BJ (cell line): ENCODE measurements around the gene PRKAG2. TPM values are rescaled to one million over a fixed set of nuclear protein-coding genes. Genes with fewer than 3 reads are reported as not detected.

Source experiments
- CTCF ChIA-PET: fragments of 350-600 bp; formaldehyde crosslinking; extraction: SDS; loops from one replicate; lab custom pipeline; 2021; ENCODE audit warnings: antibody characterized with exemption, inconsistent platforms; lab: Yijun Ruan, JAX
- POLR2A ChIA-PET: fragments of 300-600 bp; sonication (Branson Sonifier 250); formaldehyde crosslinking; extraction: SDS; loops from one replicate; lab custom pipeline; 2021; ENCODE audit warnings: antibody characterized with exemption; lab: Charles Lee
- DNase-seq: peaks from one replicate; pipeline ENCODE4 v3.0.0-alpha.2; 2011; ENCODE audit warnings: low read depth
- H3K27me3 ChIP-seq: 2 replicates; pipeline ENCODE4 v1.6.0; 2011; ENCODE audit warnings: low read length; ENCODE audit not compliant: control insufficient read depth, insufficient read depth
- H3K36me3 ChIP-seq: 2 replicates; pipeline ENCODE4 v1.5.1; 2011; ENCODE audit warnings: low read length; ENCODE audit not compliant: control insufficient read depth, insufficient read depth
- H3K4me3 ChIP-seq: 2 replicates; pipeline ENCODE4 v1.5.1; 2011; ENCODE audit warnings: low read depth, mild to moderate bottlenecking, control low read depth, low read length
- polyA plus RNA-seq: library from polyadenylated mRNA; depleted of rRNA; stranded (reverse); fragments of >200 nt; gene quantifications from 2 replicates; pipeline ENCODE4 v1.2.3, GENCODE V29; 2011
- TF ChIP-seq, protein P1 (sequence below): IDR thresholded peaks from 2 replicates; pipeline ENCODE4 v1.5.1; 2011; ENCODE audit warnings: low read depth, mild to moderate bottlenecking, control low read depth, inconsistent platforms, low read length, moderate library complexity; ENCODE audit not compliant: insufficient read depth

Gene PRKAG2
- polyA plus RNA-seq, 1 experiment = 11.3 TPM

DNA sequence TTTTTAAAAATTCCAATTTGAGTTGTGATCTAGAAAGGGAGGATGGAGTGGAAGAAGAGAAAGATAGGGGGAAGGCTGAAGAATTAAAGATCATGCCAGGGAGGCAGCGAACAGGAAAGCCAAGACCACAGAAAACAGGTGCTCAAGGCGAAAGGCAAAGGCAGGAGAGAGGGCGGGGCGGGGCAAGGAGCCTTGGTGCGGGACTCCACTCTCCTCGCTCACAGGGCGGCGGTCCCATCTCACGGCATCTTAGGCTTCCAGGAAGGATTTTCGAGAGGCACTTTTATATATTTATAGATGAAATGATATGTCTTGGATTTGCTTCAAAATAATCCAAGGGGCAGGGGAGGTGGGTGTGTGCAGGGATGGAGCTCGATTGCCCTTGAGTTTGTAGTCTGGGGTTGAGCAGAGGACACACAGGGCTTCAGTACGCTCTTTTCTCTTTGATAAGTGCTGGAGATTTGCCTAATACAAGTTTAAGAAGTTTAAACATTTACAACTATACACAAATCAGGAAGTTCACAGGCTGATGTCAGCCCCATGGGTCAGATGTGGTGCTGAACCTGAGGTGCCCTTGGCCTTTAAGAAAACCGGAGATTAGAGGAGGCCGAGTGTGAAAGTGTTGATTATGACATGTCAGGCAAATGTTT lies 161.1 kb downstream of the PRKAG2 start:
- Histone ChIP-seq H3K4me3 (no peak overlapping the region), H3K27me3 (no peaks in the 10 kb centered on the region), H3K36me3 (no peaks in the 10 kb centered on the region)
- TF ChIP-seq, protein P1, sequence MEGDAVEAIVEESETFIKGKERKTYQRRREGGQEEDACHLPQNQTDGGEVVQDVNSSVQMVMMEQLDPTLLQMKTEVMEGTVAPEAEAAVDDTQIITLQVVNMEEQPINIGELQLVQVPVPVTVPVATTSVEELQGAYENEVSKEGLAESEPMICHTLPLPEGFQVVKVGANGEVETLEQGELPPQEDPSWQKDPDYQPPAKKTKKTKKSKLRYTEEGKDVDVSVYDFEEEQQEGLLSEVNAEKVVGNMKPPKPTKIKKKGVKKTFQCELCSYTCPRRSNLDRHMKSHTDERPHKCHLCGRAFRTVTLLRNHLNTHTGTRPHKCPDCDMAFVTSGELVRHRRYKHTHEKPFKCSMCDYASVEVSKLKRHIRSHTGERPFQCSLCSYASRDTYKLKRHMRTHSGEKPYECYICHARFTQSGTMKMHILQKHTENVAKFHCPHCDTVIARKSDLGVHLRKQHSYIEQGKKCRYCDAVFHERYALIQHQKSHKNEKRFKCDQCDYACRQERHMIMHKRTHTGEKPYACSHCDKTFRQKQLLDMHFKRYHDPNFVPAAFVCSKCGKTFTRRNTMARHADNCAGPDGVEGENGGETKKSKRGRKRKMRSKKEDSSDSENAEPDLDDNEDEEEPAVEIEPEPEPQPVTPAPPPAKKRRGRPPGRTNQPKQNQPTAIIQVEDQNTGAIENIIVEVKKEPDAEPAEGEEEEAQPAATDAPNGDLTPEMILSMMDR = no peak
- ChIA-PET CTCF (no interaction called here), POLR2A (no interaction called here)
- no peak for DNase-seq

DNA sequence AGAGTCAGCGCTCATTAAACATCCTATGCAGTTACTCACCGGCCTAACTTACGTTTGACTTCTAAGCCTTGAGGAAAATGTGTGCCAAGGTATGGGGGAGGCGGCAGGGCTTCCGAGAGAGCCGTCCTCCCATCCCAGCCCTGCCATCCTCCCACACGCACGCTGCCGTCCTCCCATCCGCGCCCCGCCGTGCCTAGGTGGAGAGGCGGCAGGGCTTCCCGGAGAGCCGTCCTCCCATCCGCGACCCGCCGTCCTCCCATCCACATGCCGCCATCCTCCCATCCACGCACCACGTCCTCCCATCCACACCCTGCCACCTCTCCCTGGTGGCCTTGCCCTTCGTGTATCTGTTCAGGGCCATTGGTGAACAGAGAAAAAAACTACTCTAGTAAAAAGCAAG lies 162.7 kb downstream of the PRKAG2 start:
- H3K27me3 ChIP-seq = no peaks in the 10 kb centered on the region
- POLR2A ChIA-PET = no interaction called here
- no peak for DNase-seq
- CTCF ChIA-PET = no interaction called here
- no peaks in the 10 kb centered on the region for H3K36me3 ChIP-seq
- TF ChIP-seq, protein P1 = no peak
- H3K4me3 ChIP-seq = no peak overlapping the region

DNA sequence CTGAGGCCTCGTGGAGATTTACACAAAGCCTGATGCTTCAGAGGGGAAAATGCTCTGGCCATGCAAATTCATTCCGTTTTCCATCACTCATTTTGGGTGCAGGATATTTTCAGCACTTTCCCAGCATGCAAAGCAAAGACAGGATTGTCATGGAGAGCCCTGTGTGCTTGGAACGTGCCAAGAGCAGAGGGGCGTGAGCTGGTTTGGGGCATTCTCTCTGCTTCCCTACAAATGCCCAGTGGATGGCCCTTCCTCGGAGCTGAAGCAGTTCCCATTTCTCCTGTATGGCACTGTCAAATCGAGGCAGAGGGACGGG lies 164.1 kb downstream of the PRKAG2 start:
- POLR2A ChIA-PET = no interaction called here
- Histone ChIP-seq H3K4me3 (no peak overlapping the region), H3K36me3 (no peaks in the 10 kb centered on the region), H3K27me3 (no peaks in the 10 kb centered on the region)
- CTCF ChIA-PET = interaction anchor here (1.1 to 1.5 kb wide), 2 partner anchors 23 to 47 kb away, joined by 3 to 4 read pairs; no protein-coding TSS in a partner anchor
- no peak for DNase-seq
- TF ChIP-seq, protein P1 = no peak

DNA sequence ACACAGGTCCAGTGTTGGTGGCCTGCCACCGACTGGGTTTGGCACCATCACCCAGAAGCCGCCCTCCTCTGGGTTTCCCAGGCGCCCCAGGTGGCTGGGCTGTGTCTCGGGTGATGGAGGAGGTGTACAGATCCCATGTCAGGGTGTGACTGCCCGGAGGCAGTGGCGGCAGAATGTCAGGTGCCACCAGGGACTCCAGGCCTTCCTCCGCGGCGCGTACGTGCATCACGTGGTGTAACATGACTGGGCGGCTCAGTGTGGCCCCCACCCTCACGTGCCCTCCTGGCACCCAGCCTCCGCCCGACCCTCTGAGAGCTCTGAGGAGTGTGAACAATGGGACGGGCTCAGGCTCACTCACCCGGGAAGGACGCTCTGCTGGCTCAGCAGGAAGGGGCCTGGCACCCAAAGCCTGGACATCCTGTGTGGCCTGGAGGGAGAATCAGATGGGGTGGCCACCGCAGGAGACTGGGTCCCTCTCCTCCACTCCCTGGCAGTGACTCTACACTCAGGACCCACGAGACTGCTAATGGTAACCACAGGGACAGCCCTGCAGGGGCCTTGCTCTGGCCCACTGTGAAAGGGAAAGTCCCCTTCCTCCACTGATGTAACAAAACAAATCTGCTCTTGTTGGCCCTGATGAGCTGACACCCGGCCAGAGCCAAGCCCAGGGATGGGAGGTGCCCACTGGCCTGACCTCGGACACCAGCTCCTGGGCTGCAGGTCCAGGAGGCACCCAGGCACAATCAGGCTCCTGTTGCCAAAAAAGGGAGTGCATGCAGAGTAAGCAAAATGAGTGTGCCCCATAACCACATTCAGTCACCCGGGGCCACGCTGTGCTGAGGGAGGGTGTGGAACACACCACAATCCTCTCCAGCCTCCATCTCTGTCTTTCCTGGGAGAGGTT lies 164.8 kb downstream of the PRKAG2 start:
- ChIA-PET POLR2A (no interaction called here), CTCF (interaction anchor here (1.5 kb wide), 1 partner anchor 48 kb away, joined by 3 read pairs; no protein-coding TSS in a partner anchor)
- Histone ChIP-seq H3K4me3 (no peak overlapping the region), H3K36me3 (no peaks in the 10 kb centered on the region), H3K27me3 (no peaks in the 10 kb centered on the region)
- TF ChIP-seq, protein P1 = no peak
- DNase-seq = no peak

DNA sequence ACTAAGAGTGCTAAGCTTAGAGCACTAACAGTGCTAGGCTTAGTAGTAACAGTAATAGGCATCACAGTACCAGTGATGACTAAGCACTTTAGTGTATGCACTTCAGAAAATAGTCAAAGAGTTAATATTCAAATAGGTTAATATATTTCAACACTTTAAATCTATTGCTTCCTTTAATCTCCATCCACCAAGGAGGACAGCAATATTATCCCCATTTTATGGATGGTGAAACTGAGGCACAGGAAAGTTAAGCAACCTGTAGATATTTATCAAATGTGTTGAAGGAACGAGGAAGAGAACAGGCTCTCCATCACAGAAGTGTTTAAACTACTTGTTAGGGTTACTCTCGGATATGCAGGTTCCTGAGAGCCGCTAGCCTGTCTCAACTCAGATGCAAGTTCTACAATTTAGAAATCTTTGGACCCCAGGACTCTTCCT lies 165.5 kb downstream of the PRKAG2 start:
- Histone ChIP-seq H3K27me3 (no peaks in the 10 kb centered on the region), H3K36me3 (no peaks in the 10 kb centered on the region), H3K4me3 (no peak overlapping the region)
- ChIA-PET CTCF (no interaction called here), POLR2A (no interaction called here)
- TF ChIP-seq, protein P1 = no peak
- DNase-seq = no peak
